Central memory CD4-positive, alpha-beta T cell (primary cell): ENCODE measurements around the gene PPFIA4.

Source experiments
- DNase-seq: peaks from one replicate; pipeline ENCODE4 v3.0.0; 2022

The PPFIA4 gene

GRCh38 chr1:203104789-203105390 is 78.6 kb downstream of the PPFIA4 start:
- no peak for DNase-seq

- no peak for DNase-seq
Observed at GRCh38 chr1:203112475-203112874, 86.2 kb downstream of the PPFIA4 start.

GRCh38 chr1:203113308-203113707 is 87.0 kb downstream of the PPFIA4 start:
- DNase-seq: no peak

GRCh38 chr1:203114202-203114601 is 87.9 kb downstream of the PPFIA4 start:
- no peak for DNase-seq

GRCh38 chr1:203116091-203116820 is 90.0 kb downstream of the PPFIA4 start:
- no peak for DNase-seq

GRCh38 chr1:203117611-203118575 is 91.6 kb downstream of the PPFIA4 start:
- DNase-seq: no peak

GRCh38 chr1:203120325-203121153 is 94.2 kb downstream of the PPFIA4 start:
- no peak for DNase-seq

- DNase-seq: no peak
Observed at GRCh38 chr1:203121186-203122015, 95.1 kb downstream of the PPFIA4 start.

GRCh38 chr1:203122159-203122558 is 95.9 kb downstream of the PPFIA4 start:
- DNase-seq: no peak

- no peak for DNase-seq
Observed at GRCh38 chr1:203124011-203124410, 97.7 kb downstream of the PPFIA4 start.

- DNase-seq: no peak
Observed at GRCh38 chr1:203124546-203125317, 98.4 kb downstream of the PPFIA4 start.

GRCh38 chr1:203126151-203126865 is 100.0 kb downstream of the PPFIA4 start:
- no peak for DNase-seq

GRCh38 chr1:203126866-203127665 is 100.8 kb downstream of the PPFIA4 start:
- DNase-seq: no peak

- no peak for DNase-seq
Observed at GRCh38 chr1:203127666-203128430, 101.6 kb downstream of the PPFIA4 start, which contains the start of gene ADORA1. Gene ADORA1, plus strand, starts transcription at chr1:203127726. Its CDS starts 1,116 bp downstream, at chr1:203128842.

GRCh38 chr1:203128431-203128715 is 102.1 kb downstream of the PPFIA4 start:
- DNase-seq: no peak
